RWPE2 (cell line): ENCODE measurements around the gene ADAMTS6.
"Not testable (repeated sequence)": the region's sequence is repeated elsewhere in the genome, so short reads cannot be mapped to it uniquely, and the experiment has no call there.

ENCODE experiments used
- ATAC-seq: fragments of 200-7000 bp; cut with Tn5 transposase; 3 replicates; pipeline ENCODE4 v1.9.1; 2021; ENCODE audit warnings: low read depth
- DNase-seq: peaks from one replicate; pipeline ENCODE4 v3.0.0-alpha.2; 2020; ENCODE audit warnings: low spot score
- H3K27ac ChIP-seq: fragments of 450-650 bp; 2 replicates; pipeline ENCODE4 v1.5.1; 2017; ENCODE audit warnings: mild to moderate bottlenecking; ENCODE audit not compliant: poor library complexity, severe bottlenecking
- H3K27me3 ChIP-seq: fragments of 250-450 bp; sonication (Bioruptor Pico); 2 replicates; pipeline ENCODE4 v1.5.1; 2021; ENCODE audit warnings: mild to moderate bottlenecking, moderate library complexity; ENCODE audit not compliant: insufficient read depth, poor library complexity, severe bottlenecking
- H3K36me3 ChIP-seq: fragments of 250-450 bp; sonication (Bioruptor Pico); 2 replicates; pipeline ENCODE4 v1.5.1; 2020; ENCODE audit warnings: low read depth, mild to moderate bottlenecking, moderate library complexity
- H3K4me1 ChIP-seq: fragments of 250-450 bp; sonication (Bioruptor Pico); 2 replicates; pipeline ENCODE4 v1.5.1; 2021; ENCODE audit warnings: mild to moderate bottlenecking, moderate library complexity; ENCODE audit not compliant: insufficient read depth, poor library complexity, severe bottlenecking
- H3K4me3 ChIP-seq: fragments of 250-450 bp; sonication (Bioruptor Pico); 2 replicates; pipeline ENCODE4 v1.5.1; 2021; ENCODE audit warnings: mild to moderate bottlenecking, moderate library complexity; ENCODE audit not compliant: severe bottlenecking
- H3K9me3 ChIP-seq: fragments of 250-450 bp; sonication (Bioruptor Pico); 2 replicates; pipeline ENCODE4 v1.5.1; 2021; ENCODE audit warnings: mild to moderate bottlenecking, moderate library complexity; ENCODE audit not compliant: severe bottlenecking
- TF ChIP-seq, protein P1 (sequence below): fragments of 450-650 bp; IDR thresholded peaks from one replicate; pipeline ENCODE4 v1.5.1; 2017; ENCODE audit warnings: mild to moderate bottlenecking, moderate library complexity; ENCODE audit not compliant: poor library complexity, severe bottlenecking

ADAMTS6 gene

DNA sequence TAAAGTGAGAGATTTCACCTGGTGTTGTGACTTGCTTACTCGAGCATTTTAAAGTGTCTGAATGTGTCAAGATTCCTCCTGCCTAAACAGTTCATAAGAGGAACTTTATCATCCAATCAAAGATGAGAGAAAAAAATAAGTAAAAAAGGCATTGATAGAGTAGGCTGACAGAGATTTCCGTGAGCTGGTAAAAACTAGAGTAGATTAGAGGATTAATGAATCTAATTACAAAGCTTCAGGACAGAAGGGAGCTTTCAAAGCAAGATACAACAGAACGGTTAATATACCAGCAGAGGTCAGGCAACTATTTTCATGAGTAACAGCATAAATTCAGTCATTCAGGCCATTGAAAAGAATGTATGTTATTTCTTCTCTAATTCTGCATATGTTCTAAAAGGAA, 91.5 kb downstream of the ADAMTS6 start:
- Histone ChIP-seq H3K9me3 (no peaks in the 10 kb centered on the region), H3K27ac (no peak overlapping the region), H3K4me3 (no peak overlapping the region), H3K36me3 (peaks cover 27% of the 10 kb centered on the region), H3K4me1 (no peaks in the 10 kb centered on the region), H3K27me3 (no peaks in the 10 kb centered on the region)
- ATAC-seq (no peak), DNase-seq (no peak)
- TF ChIP-seq, protein P1, sequence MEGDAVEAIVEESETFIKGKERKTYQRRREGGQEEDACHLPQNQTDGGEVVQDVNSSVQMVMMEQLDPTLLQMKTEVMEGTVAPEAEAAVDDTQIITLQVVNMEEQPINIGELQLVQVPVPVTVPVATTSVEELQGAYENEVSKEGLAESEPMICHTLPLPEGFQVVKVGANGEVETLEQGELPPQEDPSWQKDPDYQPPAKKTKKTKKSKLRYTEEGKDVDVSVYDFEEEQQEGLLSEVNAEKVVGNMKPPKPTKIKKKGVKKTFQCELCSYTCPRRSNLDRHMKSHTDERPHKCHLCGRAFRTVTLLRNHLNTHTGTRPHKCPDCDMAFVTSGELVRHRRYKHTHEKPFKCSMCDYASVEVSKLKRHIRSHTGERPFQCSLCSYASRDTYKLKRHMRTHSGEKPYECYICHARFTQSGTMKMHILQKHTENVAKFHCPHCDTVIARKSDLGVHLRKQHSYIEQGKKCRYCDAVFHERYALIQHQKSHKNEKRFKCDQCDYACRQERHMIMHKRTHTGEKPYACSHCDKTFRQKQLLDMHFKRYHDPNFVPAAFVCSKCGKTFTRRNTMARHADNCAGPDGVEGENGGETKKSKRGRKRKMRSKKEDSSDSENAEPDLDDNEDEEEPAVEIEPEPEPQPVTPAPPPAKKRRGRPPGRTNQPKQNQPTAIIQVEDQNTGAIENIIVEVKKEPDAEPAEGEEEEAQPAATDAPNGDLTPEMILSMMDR: peak; percentile 6

- no peaks in the 10 kb centered on the region for H3K27me3 ChIP-seq
- no peaks in the 10 kb centered on the region for H3K9me3 ChIP-seq
- no peak overlapping the region for H3K4me3 ChIP-seq
- H3K27ac ChIP-seq: no peak overlapping the region
- DNase-seq (no peak), ATAC-seq (no peak)
- TF ChIP-seq, protein P1: no peak
- peaks cover 23% of the 10 kb centered on the region for H3K36me3 ChIP-seq
- H3K4me1 ChIP-seq: no peaks in the 10 kb centered on the region
Observed at GRCh38 chr5:65383859-65384258, 97.9 kb downstream of the ADAMTS6 start.

DNA sequence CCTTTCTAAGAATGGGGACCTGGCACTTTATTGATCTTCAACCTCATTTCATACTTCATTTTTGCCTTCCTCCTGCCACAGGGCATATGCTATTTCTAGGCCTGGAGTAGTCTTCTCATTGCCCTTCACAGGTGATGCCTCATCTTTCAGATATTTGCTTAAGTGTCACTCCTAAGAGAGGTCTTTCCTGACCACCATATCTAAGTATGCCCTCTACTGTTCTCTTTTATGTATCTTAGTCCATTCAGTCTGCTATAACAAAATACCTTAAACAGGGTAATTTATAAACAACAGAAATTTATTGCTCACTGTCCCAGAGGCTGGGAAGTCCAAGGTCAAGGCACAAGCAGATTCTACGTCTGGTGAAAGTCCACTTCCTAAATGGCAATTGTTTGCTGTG, 99.1 kb downstream of the ADAMTS6 start:
- DNase-seq (no peak), ATAC-seq (peak; percentile 45; the same call in 1 of the 3 replicates)
- Histone ChIP-seq H3K9me3 (no peaks in the 10 kb centered on the region), H3K27me3 (no peaks in the 10 kb centered on the region), H3K27ac (no peak overlapping the region), H3K36me3 (peaks cover 15% of the 10 kb centered on the region), H3K4me3 (no peak overlapping the region), H3K4me1 (no peaks in the 10 kb centered on the region)
- TF ChIP-seq, protein P1: no peak

DNA sequence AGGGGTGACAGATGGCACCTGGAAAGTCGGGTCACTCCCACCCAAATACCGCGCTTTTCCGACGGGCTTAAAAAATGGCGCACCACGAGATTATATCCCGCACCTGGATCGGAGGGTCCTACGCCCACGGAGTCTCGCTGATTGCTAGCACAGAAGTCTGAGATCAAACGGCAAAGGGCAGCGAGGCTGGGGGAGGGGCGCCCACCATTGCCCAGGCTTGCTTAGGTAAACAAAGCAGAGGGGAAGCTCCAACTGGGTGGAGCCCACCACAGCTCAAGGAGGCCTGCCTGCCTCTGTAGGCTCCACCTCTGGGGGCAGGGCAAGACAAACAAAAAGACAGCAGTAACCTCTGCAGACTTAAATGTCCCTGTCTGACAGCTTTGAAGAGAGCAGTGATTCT, 111.2 kb downstream of the ADAMTS6 start:
- not testable (repeated sequence) for H3K9me3 ChIP-seq, H3K4me1 ChIP-seq, H3K27me3 ChIP-seq, DNase-seq, ATAC-seq, H3K4me3 ChIP-seq, H3K27ac ChIP-seq, H3K36me3 ChIP-seq

GRCh38 chr5:65366655-65367054, 115.1 kb downstream of the ADAMTS6 start:
- Histone ChIP-seq H3K36me3 (no peaks in the 10 kb centered on the region; the same call in 1 of the 2 replicates), H3K27me3 (no peaks in the 10 kb centered on the region), H3K4me3 (no peak overlapping the region), H3K4me1 (no peaks in the 10 kb centered on the region), H3K9me3 (no peaks in the 10 kb centered on the region), H3K27ac (no peak overlapping the region)
- TF ChIP-seq, protein P1: no peak
- DNase-seq: no peak
- ATAC-seq: no peak
